Mammary epithelial cell (primary cell): ENCODE results near the gene KAZN.

Experiments
- CTCF ChIP-seq, 2 donors: IDR thresholded peaks in 1 of 2; conservative IDR thresholded peaks in 1 of 2; 2 replicates each; pipeline ENCODE4 v1.5.1; 2011 to 2012; ENCODE audit warnings: inconsistent platforms in 2 of 2, low read length in 2 of 2, mild to moderate bottlenecking in 2 of 2, control low read depth in 1 of 2, low read depth in 1 of 2; ENCODE audit not compliant: insufficient read depth in 1 of 2; ENCODE audit errors: extremely low read depth in 1 of 2
- EZH2 ChIP-seq: IDR thresholded peaks from 2 replicates; pipeline ENCODE4 v1.6.1; 2012; ENCODE audit warnings: low read length, inconsistent platforms, borderline replicate concordance

- no peak for TF ChIP-seq CTCF (conservative IDR thresholded peaks at IDR 0.05 in 1 of 2, IDR thresholded peaks at IDR 0.05 in 1 of 2; ENCODE audit: extremely low read depth in 1 of 2, insufficient read depth in 1 of 2, low read depth in 1 of 2, low read length in 2 of 2)
- no peak for TF ChIP-seq EZH2
Measured at GRCh38 chr1:14959059-14959694, 360.7 kb downstream of the KAZN start.
